HL-60 (cell line): ENCODE data around the gene FMNL3.

Source experiments
- DNase-seq, 2 experiments: peaks; one replicate each; pipeline ENCODE4 v3.0.0-alpha.2; 2010 to 2020; ENCODE audit warnings: low read depth in 1 of 2, low spot score in 1 of 2
- H3K27ac ChIP-seq: fragments of 250-450 bp; sonication (Bioruptor Pico); replicated peaks from 2 replicates; pipeline ENCODE4 v1.5.1; 2020; ENCODE audit warnings: mild to moderate bottlenecking, moderate library complexity
- H3K27me3 ChIP-seq: fragments of 250-450 bp; sonication (Bioruptor Pico); 2 replicates; pipeline ENCODE4 v1.5.1; 2021; ENCODE audit warnings: mild to moderate bottlenecking, moderate library complexity; ENCODE audit not compliant: insufficient read depth, poor library complexity, severe bottlenecking
- H3K4me3 ChIP-seq: replicated peaks from 2 replicates; pipeline ENCODE4 v1.5.1; 2011; ENCODE audit warnings: mild to moderate bottlenecking, control low read depth, low read length; ENCODE audit not compliant: insufficient read depth
- GABPA ChIP-seq: IDR thresholded peaks from 2 replicates; pipeline ENCODE4 v1.6.1; 2012; ENCODE audit warnings: low read depth
- POLR2AphosphoS5 ChIP-seq: IDR thresholded peaks from 2 replicates; pipeline ENCODE4 v1.6.1; 2012; ENCODE audit warnings: low read depth
- SPI1 ChIP-seq: IDR thresholded peaks from 2 replicates; pipeline ENCODE4 v1.6.1; 2012; ENCODE audit warnings: low read depth, mild to moderate bottlenecking, borderline replicate concordance
- TF ChIP-seq, protein P1 (sequence below): IDR thresholded peaks from 2 replicates; pipeline ENCODE4 v1.6.1; 2012; ENCODE audit warnings: low read depth; ENCODE audit not compliant: insufficient replicate concordance
- TF ChIP-seq, protein P2 (sequence below): IDR thresholded peaks from one replicate; pipeline ENCODE4 v1.5.1; 2011; ENCODE audit warnings: low read length, control low read depth, inconsistent platforms; ENCODE audit not compliant: insufficient read depth

The FMNL3 gene

DNA sequence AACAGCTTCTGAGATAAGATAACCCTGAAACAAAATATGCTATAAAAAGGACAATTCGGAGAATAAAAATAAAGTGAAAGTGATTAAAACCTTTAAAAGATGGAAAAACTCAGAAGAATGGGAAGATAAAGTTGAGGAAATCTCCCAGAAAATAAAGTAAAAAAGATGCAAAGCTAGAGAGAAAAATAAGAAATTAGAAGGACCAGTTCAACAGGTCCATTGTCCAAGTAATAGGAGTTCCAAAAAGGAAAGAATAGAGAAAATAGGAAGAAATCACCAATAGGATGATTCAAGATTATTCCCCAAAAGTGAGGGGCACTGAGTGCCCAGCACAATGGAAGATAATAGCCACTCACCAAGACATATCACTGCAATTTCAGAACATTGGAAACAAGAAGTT, 88.6 kb downstream of the FMNL3 start:
- Histone ChIP-seq H3K4me3 (no peak overlapping the region), H3K27ac (no peak overlapping the region), H3K27me3 (no peaks in the 10 kb centered on the region)
- DNase-seq, result no peak
- TF ChIP-seq POLR2AphosphoS5 (no peak), SPI1 (no peak), GABPA (no peak)
- TF ChIP-seq, protein P1, sequence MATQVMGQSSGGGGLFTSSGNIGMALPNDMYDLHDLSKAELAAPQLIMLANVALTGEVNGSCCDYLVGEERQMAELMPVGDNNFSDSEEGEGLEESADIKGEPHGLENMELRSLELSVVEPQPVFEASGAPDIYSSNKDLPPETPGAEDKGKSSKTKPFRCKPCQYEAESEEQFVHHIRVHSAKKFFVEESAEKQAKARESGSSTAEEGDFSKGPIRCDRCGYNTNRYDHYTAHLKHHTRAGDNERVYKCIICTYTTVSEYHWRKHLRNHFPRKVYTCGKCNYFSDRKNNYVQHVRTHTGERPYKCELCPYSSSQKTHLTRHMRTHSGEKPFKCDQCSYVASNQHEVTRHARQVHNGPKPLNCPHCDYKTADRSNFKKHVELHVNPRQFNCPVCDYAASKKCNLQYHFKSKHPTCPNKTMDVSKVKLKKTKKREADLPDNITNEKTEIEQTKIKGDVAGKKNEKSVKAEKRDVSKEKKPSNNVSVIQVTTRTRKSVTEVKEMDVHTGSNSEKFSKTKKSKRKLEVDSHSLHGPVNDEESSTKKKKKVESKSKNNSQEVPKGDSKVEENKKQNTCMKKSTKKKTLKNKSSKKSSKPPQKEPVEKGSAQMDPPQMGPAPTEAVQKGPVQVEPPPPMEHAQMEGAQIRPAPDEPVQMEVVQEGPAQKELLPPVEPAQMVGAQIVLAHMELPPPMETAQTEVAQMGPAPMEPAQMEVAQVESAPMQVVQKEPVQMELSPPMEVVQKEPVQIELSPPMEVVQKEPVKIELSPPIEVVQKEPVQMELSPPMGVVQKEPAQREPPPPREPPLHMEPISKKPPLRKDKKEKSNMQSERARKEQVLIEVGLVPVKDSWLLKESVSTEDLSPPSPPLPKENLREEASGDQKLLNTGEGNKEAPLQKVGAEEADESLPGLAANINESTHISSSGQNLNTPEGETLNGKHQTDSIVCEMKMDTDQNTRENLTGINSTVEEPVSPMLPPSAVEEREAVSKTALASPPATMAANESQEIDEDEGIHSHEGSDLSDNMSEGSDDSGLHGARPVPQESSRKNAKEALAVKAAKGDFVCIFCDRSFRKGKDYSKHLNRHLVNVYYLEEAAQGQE, result no peak
- TF ChIP-seq, protein P2, sequence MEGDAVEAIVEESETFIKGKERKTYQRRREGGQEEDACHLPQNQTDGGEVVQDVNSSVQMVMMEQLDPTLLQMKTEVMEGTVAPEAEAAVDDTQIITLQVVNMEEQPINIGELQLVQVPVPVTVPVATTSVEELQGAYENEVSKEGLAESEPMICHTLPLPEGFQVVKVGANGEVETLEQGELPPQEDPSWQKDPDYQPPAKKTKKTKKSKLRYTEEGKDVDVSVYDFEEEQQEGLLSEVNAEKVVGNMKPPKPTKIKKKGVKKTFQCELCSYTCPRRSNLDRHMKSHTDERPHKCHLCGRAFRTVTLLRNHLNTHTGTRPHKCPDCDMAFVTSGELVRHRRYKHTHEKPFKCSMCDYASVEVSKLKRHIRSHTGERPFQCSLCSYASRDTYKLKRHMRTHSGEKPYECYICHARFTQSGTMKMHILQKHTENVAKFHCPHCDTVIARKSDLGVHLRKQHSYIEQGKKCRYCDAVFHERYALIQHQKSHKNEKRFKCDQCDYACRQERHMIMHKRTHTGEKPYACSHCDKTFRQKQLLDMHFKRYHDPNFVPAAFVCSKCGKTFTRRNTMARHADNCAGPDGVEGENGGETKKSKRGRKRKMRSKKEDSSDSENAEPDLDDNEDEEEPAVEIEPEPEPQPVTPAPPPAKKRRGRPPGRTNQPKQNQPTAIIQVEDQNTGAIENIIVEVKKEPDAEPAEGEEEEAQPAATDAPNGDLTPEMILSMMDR, result no peak

DNA sequence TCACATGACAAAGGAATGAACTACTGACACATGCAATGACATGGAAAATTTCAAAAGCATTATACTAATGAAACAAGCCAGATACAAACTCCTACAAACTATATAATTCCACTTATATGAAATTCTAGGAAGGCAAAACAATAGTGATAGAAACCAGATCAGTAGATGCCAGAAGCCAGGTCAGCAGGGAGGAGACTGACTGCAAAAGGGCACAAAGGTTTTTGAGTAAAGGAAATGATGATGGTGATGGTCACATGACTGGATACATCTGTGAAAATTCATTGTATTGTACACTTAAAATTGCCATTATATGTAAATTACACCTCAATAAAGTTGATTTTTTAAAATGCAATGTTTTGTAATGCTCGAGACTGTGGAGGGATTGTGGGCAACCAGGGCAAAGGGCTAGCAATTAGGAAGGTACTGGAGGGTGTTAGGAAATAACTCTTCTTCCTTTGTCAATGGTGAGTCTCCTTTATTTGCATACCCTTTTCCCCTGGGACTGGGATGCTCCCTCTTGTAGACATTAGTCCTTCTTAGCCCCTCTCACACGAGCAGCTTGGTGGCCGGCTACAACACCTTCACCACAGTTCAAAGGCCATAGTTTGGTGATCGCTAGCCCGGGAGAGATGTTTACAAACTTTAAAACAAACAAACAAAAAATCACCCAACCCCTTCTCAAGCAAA, 90.5 kb downstream of the FMNL3 start:
- Histone ChIP-seq H3K27ac (no peak overlapping the region), H3K27me3 (no peaks in the 10 kb centered on the region), H3K4me3 (no peak overlapping the region)
- TF ChIP-seq POLR2AphosphoS5 (no peak), GABPA (no peak), SPI1 (no peak)
- TF ChIP-seq, protein P2, result no peak
- TF ChIP-seq, protein P1, result no peak
- DNase-seq, result no peak

DNA sequence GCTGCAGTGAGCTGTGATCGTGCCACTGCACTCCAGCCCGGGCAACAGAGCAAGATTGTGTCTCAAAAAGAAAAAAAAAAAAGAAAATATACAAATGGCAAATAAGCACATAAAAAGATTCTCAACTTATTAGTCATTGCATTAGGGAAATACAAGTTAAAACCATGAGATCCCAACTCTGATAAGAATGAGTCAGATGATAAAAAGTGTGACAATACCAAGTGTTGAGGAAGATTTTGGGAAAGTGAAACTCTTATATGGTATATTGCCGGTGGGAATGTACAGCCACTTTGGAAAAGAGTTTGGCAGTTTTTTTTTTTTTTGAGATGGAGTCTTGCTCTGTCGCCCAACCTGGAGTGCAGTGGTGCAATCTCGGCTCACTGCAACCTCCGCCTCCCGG, 91.5 kb downstream of the FMNL3 start:
- TF ChIP-seq GABPA (no peak), SPI1 (no peak), POLR2AphosphoS5 (no peak)
- TF ChIP-seq, protein P1, result no peak
- TF ChIP-seq, protein P2, result no peak
- no peak for DNase-seq
- Histone ChIP-seq H3K4me3 (no peak overlapping the region), H3K27me3 (no peaks in the 10 kb centered on the region), H3K27ac (no peak overlapping the region)
